Head of caudate nucleus (tissue), 42 donors: Measurements from ENCODE around the gene SLC15A3.

Source experiments
- DNase-seq, 42 donors: peaks; one replicate each; pipeline versions ENCODE4 v3.0.0 to v3.0.0-alpha.2; 2020 to 2021; ENCODE audit warnings: mixed read lengths in 7 of 42
- intact Hi-C: fragments of 100-400 bp; cut with DNase I; formaldehyde crosslinking; loops from one replicate; pipeline ENCODE4 v1.15.0; 2022

SLC15A3 gene

DNA sequence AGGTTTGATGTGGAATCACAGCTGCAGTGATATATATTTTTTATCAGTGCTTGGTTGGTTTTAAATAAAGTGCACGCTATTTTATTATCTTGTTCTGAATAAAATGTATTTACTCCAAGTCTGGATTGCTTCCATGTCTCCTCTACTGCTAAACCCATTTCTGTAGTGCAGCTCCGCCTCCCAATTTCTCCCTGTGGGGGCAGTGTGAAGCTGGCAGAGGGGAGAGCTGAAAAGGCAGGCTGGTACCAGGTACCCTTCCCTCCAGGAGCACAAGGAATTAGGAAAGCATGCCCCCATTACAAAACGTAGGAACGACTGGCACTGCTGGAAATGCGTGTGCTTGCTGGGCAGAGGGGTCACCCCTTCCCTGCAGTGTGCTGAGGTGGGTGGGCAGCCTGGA, 28.6 kb downstream of the SLC15A3 start:
- DNase-seq = peak in 6 of 42 donors; percentile 35 to 66 (median 50)
- intact Hi-C loops = no loop called here

DNA sequence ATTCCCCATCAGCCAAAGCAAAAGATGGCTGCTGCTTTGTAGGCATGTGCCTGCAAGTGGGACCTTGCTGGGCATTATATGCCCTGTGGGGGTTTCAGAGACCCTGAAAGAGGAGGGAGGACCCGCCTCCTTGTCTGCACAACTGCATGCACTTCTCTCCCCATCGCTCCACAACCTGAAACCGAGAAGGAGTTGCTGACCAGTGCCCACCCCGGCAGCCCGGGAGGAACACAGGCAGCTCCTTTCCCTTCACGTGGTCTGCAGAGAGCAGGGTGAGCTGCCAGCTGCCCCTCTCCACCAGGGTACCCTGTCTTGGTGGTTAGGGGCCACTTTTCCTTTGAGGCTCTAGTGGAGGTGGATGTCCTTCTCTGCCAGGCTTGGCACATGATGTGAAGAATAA, 29.1 kb downstream of the SLC15A3 start:
- DNase-seq = no peak
- intact Hi-C loops = no loop called here

DNA sequence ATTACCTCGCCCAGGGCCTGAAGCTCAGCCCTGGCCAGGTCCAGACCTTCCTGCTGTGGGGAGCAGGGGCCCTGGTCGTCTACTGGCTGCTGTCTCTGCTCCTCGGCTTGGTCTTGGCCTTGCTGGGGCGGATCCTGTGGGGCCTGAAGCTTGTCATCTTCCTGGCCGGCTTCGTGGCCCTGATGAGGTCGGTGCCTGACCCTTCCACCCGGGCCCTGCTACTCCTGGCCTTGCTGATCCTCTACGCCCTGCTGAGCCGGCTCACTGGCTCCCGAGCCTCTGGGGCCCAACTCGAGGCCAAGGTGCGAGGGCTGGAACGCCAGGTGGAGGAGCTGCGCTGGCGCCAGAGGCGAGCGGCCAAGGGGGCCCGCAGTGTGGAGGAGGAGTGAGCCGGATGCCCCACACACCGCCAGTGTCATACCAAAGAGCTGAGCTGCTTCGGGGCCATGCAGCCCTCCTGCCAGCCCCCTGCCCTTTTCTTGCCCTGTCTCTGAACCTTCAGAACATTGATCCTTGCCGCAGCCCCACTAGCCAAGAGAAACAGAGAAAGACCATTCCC, 30.1 kb downstream of the SLC15A3 start:
- intact Hi-C loops = no loop called here
- DNase-seq = no peak

DNA sequence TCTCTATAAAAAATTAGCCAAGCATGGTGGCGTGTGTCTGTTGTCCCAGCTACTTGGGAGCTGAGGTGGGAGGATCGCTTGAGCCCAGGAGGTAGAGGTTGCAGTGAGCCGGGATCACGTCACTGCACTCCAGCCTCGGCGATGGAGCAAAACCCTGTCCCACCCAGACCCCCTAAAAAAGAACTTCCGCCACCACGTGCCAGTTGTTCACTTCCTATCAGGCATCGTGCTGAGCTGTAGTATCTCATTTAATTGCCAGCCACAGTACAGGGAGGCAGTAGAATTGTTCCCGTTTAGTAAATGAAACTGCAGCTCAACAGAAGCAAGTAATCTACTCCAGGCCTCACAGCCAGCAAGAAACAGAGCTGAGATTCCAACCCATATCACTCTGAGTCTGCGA, 30.7 kb downstream of the SLC15A3 start:
- no peak for DNase-seq
- intact Hi-C loops = no loop called here

DNA sequence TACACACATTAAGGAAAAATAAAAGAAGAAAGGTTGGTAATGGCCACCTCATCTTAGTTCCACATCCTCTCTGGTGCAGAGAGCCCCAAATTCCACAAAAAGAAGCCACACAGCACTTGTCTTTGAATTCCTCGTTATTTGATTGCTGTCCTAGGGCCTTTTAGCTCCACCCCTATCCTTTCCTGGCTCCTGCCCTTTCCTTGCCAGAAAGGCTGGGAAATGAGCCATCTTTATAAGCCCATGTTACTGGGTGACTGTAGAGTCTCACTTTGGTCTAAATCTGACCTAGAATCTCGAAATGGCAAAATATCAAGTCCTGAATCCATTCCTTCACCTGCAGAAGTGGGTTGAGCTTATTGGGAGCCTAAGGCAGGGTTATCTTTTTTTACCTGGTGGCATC, 32.0 kb downstream of the SLC15A3 start:
- intact Hi-C loops = no loop called here
- DNase-seq = peak in 2 of 42 donors; percentile 12 to 22

DNA sequence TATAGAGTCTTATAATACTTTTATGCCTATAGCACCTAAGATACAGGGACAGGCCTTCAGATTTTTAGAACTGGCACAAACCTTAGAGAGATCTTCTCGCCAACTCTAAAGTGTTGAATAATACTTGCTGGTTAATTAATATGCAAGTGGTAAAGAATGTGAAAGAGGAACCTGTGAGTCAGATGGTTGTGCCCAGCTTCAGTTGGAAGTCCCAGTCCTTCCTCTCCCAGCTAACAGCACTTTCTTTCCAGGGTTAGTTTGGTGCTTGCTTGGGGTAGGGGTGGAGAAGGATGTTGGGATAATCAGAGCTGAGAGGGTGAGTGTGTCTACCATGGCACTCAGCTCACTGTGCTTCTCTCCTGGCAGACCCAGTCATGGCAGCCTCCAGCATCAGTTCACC, 32.7 kb downstream of the SLC15A3 start:
- DNase-seq = peak in 2 of 42 donors; percentile 18 to 59

DNA sequence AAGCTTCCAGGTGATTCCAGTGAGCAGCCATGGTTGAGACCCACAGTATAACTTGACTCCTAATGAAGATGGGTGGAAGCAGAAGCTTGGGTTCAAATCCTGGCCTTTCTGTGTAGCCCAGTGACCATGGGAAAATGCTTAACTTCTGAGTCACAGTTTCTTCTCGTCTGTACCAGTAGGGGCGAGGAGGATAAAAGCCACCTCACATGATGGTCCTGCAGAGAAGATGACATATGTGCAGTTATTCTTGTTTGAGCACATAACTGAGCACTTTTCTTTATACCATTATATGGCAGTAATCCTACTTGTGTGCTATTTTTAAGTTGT, 33.1 kb downstream of the SLC15A3 start:
- DNase-seq = no peak
- intact Hi-C loops = no loop called here

More for the DNA sequence above, 32.7 kb downstream of the SLC15A3 start:
- intact Hi-C loops = no loop called here

DNA sequence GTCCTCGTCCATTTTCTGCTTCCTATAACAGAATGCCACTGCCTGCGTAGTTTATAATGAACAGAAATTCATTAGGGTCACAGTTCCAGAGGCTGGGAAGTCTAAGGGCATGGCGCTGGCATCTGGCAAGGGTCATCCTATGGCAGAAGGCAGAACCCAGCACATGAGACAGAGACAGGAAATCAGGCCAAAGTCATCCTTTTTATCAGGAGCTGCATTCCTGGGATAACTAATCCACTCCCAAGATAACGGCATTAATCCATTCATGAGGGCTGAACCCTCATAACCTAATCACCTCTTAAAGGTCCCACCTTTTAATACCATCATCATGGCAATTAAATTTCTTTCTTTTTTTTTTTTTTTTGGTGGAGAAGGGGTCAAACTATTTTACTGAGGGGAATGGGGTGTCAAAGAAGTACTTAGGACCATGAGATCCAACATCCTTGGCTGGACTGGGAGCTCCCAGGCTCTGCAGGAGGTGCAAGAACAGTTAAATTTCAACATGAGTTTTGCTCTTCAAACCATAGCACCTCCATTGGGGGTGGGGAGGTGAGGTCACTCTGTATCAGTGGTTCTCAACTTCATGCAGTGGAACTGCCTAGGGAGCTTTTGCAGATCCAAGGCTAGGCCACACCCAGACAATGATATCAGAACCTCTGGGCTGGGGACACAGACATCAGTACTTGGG, 33.6 kb downstream of the SLC15A3 start:
- intact Hi-C loops = no loop called here
- DNase-seq = no peak

DNA sequence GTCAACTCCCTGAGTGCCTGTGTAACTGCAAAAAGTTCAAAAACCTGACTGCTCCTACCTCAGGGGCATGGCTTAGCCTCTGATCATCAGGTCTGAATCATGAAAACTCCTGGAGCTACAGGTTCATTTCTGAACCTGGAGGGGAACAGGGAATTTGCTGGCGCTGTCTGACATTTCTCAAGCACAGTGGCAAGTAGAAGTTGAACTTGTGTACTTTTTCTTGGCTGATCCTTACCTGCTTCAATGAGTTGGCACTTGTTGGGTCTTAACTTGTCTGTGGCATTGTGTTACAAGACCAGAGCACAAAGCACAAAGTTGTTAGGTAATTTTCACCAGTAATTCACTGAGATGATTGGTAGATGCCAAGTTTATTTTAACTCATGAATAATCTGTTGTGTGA, 34.7 kb downstream of the SLC15A3 start:
- intact Hi-C loops = no loop called here
- no peak for DNase-seq

DNA sequence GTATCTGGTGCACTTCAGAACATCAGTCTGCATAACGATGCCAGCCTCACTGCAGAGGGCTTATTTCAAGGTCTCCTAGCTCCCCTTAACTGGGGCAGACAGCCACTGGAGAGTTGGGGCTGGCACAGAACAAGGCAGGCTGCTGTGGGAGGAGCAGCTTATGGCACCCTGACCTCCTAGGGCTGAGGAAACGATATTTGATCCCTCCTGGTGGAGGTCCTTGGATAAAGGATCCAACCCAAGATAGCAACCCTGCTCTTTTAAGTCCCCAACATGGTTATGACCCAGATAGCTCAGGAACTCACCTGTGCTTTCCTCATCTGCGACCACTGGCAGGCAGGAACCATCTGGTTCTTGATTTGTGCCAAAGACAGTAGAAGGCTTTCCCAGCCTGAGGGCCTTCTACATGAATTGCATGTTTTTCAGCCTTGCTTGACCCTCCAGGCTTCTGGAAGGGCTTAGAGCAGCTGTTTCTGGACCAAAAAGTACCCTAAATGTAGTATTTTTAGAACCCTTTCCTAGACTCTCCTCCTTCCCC, 35.2 kb downstream of the SLC15A3 start:
- intact Hi-C loops = no loop called here

DNA sequence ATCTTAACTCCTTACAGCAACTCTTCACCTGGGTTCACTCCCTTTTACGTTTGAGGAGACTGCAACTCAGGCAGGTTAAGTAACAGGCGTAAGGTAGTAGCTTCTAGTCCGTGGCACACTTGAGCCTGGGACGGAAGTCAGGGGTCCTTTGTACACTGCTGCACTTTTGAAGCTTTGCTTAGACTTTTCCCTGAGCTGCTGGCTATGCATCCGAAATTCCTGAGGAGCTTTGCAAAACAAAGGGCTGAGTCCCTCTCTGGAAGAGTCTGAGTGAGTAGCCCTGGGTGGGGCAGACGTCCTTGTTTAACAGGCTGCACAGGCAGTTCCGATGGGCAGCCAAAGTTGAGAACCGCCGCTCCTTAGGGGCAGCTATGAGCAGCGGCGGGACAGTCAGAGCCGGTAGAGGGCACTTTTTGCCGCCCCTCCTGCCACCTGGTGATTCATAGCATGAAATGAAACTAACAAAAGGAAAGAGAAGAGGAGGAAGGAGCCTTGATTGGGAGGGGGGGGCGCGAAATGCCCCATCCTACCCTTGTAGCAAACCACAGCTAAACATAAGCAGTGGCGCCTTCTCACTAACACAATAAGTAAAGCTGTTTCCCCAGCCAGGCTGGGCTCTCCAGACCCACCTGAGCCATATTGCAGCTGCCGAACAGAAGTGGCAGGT, 36.6 kb downstream of the SLC15A3 start:
- intact Hi-C loops = no loop called here
- DNase-seq = peak in 32 of 42 donors; percentile 29 to 81 (median 56)

More for the DNA sequence above, 35.2 kb downstream of the SLC15A3 start:
- no peak for DNase-seq

DNA sequence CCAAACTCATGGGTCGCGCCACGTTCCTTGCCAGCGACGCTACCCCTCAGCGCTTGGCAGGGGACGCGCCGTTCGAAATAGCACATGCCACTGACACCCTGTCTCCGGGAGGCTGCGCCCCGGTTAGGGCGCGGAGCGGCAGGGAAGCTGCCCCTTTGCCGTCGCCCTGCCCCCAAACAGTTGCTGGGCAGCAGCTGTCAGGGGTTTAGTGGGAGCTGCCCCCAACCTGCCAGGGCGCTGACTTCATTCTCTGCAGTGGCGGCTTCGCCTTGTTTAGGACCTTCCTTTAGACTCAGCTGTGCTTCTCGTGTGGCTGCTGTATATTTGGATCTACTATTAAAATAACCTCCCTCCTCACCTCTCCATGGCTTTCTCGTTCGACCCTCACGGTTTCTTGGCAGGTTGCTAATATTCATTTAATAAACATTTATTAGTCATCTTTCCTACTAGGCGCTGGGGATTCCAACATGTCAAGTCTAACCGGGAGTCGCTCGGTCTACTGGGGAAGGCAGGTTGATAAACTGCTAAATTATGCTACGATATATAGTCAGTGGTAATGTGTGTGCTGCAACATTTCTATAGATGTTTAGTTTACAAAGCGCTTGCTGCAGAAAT, 37.2 kb downstream of the SLC15A3 start:
- DNase-seq = peak in 23 of 42 donors; percentile 20 to 68 (median 49)
- intact Hi-C loops = no loop called here

DNA sequence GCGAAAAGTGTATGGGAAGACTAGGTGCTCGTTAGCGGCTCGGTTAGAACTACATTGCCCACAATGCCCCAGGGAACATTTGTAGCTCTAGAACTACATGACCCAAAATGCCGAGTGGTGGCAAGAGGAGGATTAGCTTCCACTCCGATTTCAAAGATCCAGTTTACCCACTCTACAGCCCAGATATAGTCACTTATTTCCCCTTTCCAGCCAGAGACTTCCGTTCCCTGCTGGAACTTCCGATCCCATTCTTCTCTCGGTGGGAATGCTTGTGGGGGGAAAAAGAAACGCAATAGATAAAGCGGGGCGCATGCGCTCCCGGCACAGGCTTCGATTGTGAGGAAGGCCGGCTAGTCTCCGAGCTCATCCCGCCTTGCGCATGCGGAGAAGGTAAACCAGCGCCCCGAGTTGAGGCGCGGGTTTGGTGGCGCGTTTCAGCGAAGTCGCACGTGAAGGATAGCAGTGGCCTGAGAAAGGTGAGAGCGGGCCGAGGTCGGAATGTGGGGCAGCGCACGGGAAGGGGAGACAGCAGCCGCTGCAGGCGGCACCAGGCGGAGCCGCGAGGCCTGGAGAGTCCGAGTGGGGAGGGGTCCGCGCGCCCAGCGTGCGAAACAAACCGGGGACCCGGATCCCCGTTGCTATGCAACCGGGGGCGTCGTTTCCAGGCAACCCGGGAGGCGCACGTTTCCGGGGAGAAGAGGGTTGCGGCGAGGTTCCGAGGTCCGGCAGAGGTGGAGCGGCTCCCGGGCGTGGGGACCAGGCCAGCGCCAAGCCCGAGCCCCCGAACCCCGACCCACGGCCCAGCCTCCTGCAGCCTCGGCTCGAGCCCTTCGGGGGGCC, 38.0 kb downstream of the SLC15A3 start, which contains the start of gene TMEM109:
TMEM109 (plus strand) TSS at position 366 of the 840 bp plus-strand sequence. CDS start 5,536 bp downstream, outside the sequence.
- intact Hi-C loops = no loop called here

DNA sequence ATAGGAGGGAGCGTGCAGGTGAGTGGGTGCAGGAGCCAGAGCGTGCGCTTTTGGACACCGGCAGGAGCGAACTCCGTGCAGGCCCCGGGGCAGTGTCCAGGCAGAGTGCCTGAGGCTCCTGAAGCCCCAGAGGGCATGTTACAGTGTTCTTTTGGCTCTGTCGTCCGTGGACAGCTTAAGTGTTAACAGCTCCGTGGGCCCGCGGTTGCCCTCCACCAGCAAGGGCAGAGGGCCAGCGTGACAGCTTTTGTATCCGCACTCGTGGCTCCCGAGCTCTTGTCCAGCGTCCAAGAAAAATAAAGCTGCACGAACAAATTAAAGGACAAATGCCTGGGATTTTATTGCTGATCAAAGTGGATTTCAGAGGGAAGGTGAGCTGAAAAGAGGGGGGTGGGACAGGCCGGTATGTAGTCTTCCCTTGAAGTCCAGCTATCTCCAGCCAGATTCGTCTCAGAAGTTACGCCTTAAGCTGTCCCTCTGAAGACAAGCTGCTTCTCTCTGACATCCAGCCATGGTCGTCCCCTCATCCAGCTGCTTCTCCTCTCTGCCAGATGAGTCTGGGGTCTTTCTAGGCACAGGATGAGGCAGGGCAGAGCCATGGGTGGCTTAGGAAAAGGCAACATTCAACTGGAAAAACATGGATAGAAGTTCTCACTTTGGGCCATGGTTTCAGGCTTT, 39.0 kb downstream of the SLC15A3 start:
- no peak for DNase-seq
- intact Hi-C loops = no loop called here

More for the DNA sequence above, 38.0 kb downstream of the SLC15A3 start, which contains the start of gene TMEM109:
- DNase-seq = peak; percentile 84 to 96 (median 92)

DNA sequence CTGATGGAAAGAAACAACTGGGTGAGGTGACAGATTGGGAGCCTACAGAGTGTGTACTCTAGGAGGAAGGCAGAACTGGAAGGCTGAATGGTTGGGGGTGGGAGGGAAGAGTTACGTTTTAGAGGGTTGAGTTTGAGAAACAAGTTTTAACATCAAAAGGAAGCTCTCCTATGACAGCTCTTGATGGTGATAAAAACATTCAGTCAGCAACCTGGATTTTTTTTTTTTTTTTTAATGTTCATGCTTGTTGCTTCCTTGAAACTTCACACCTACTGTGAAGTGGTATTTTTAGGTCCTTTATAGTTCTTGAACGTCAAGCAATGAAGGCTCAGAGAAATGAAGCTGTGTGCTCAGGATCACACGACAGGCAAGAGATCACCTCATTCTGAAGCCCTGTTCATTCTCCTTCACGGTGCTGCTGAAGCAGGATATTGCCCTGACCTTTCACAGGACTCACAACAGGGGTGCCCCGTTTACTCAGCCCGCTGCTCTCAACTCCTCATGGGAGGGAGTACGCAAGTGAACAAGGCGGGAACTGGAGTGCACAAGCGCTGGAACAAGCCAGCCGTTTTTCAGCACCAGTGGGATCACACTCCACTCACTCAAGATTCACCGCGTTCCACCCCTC, 39.6 kb downstream of the SLC15A3 start:
- intact Hi-C loops = no loop called here
- DNase-seq = peak in 14 of 42 donors; percentile 17 to 66 (median 42)

DNA sequence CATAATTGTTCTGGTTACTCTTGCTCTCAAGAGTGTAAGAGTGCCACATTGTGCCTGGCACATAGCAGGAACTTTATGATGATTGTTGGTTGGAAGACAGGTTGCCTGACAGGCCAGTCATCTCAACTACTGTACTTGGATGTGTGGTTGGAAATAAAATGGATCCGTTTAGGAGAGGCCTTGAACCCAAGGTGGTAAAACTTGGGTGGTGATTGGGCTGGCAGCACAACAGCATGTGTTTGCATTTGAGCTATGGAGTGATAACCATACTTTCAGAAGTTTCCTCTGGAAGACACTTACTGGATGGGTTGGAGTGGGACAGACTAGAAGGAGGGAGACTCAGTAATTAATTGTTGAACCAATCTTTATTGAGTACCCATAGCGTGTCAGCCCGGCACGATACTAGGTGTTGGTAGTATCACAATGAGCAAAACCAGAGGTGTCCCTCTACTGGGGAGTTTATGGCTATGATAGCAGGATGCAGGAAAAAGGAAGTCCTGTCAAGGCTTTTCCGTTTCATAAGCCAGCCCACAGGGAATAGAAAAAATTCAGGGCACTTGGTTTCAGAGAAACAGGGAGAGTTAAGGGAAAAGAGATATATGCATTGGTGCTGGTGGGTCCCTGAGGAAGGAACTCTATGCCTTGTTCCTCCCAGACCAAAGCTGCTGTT, 41.1 kb downstream of the SLC15A3 start:
- intact Hi-C loops = no loop called here
- DNase-seq = no peak

DNA sequence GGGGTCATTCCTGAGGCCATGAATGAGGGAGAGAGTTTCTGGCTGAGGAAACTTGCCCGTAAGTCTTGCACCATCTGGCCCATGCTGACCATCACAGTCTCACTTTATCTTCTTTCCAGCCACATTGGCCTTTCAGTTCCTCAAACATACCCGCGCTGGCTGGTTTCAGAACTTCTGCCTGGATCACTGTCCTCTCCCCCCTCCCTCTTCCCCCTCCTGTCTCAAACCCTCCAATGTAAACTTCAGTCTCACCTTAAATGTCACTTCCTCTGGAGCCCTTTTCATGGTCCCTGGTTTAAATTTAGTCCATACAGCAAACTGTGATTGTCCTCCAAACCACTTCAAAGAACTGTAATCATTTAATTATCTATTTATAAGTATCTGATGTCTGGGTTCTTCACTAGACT, 41.7 kb downstream of the SLC15A3 start:
- DNase-seq = peak in 15 of 42 donors; percentile 16 to 55 (median 33)
- intact Hi-C loops = no loop called here
